A549 treated with dexamethasone at 1 μM for 4 hours (cell line): Measurements from ENCODE around the gene TWSG1. TPM values are rescaled to one million over a fixed set of nuclear protein-coding genes. Genes with fewer than 3 reads are reported as not detected.

ENCODE experiments used
- total RNA-seq: library from RNA; stranded (reverse); fragments of 200-300 nt; extraction: Qiagen RNA extraction; gene quantifications from 5 replicates; pipeline ENCODE4 v1.2.3, GENCODE V29; 2022

Gene TWSG1
- 13.1 to 19.2 TPM (median 18.2 TPM) in 5 replicates for total RNA-seq

DNA sequence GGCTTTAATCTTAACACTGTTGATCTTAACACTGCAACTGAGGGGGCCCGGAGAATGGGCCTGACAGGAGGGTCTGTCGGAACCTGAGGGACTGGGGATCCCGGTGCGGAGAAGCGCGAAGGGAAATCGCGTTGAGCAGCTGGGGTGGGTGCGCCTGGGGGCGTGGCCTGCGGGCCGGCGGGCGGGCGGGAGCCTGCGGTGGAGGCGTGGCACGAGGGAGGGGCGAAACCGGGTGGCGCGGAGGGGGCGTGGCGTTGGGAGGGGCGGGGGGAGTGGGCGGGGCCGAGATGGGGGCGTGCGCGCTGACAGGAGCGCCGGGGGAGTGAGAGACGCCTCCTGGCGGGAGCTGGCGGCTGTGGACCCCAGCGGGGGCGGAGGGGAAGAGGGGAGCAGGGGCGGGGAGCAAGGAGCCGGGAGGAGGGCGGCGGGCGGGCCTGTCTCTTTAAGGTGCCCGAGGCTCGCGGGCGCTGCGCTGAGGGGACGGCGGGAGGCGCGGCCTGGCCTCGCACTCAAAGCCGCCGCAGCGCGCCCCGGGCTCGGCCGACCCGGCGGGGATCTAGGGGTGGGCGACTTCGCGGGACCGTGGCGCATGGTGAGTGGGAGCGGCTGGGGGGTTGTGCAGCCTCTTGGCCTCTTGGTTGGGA lies at the start of gene TWSG1:
Gene TWSG1 (plus strand): TSS at position 445 of the 644 bp plus-strand sequence. CDS start 2,457 bp downstream, outside the sequence.

Other genes with a start within 250 kb of the TWSG1 start
- 111 to 141 TPM (median 117 TPM) in 5 replicates for gene NDUFV2, start 232.1 kb upstream of the TWSG1 start, total RNA-seq
- gene ANKRD12, start 198.0 kb upstream of the TWSG1 start, total RNA-seq, result 3.2 to 6.7 TPM (median 5.5 TPM) in 5 replicates
- gene RALBP1, start 140.7 kb downstream of the TWSG1 start, total RNA-seq, result 25.1 to 33.8 TPM (median 32.8 TPM) in 5 replicates